ENCODE results near the gene HLA-G.

The HLA-G gene

GRCh38 chr6:29792123-29793035, 35.2 kb upstream of the HLA-G start:
- DNase-seq (ENCODE audit: low read depth) = peak; percentile 50
- peak overlapping the region; percentile 65 for H3K4me3 ChIP-seq (ENCODE audit: low read depth, low read length)
- TF ChIP-seq CTCF (IDR thresholded peaks at IDR 0.05; ENCODE audit: insufficient read depth, low read depth, low read length, missing control alignments) = peak; percentile 48

- H3K4me3 ChIP-seq (ENCODE audit: low read depth, low read length) = peak overlapping the region; percentile 65
- TF ChIP-seq CTCF (IDR thresholded peaks at IDR 0.05; ENCODE audit: insufficient read depth, low read depth, low read length, missing control alignments) = no peak
- no peak for DNase-seq (ENCODE audit: low read depth)
Observed at GRCh38 chr6:29793036-29793356, 34.6 kb upstream of the HLA-G start.

- no peak overlapping the region for H3K4me3 ChIP-seq (ENCODE audit: low read depth, low read length)
- no peak for DNase-seq (ENCODE audit: low read depth)
- no peak for TF ChIP-seq CTCF (IDR thresholded peaks at IDR 0.05; ENCODE audit: insufficient read depth, low read depth, low read length, missing control alignments)
Observed at GRCh38 chr6:29793796-29794195, 33.8 kb upstream of the HLA-G start.

- H3K4me3 ChIP-seq (ENCODE audit: low read depth, low read length) = no peak overlapping the region
- no peak for TF ChIP-seq CTCF (IDR thresholded peaks at IDR 0.05; ENCODE audit: insufficient read depth, low read depth, low read length, missing control alignments)
- DNase-seq (ENCODE audit: low read depth) = no peak
Observed at GRCh38 chr6:29796026-29796425, 31.6 kb upstream of the HLA-G start.

GRCh38 chr6:29797135-29797534, 30.5 kb upstream of the HLA-G start:
- DNase-seq (ENCODE audit: low read depth) = no peak
- H3K4me3 ChIP-seq (ENCODE audit: low read depth, low read length) = no peak overlapping the region
- TF ChIP-seq CTCF (IDR thresholded peaks at IDR 0.05; ENCODE audit: insufficient read depth, low read depth, low read length, missing control alignments) = no peak

- TF ChIP-seq CTCF (IDR thresholded peaks at IDR 0.05; ENCODE audit: insufficient read depth, low read depth, low read length, missing control alignments) = no peak
- no peak overlapping the region for H3K4me3 ChIP-seq (ENCODE audit: low read depth, low read length)
- no peak for DNase-seq (ENCODE audit: low read depth)
Observed at GRCh38 chr6:29797966-29798365, 29.7 kb upstream of the HLA-G start.

- no peak for DNase-seq (ENCODE audit: low read depth)
- H3K4me3 ChIP-seq (ENCODE audit: low read depth, low read length) = no peak overlapping the region
- TF ChIP-seq CTCF (IDR thresholded peaks at IDR 0.05; ENCODE audit: insufficient read depth, low read depth, low read length, missing control alignments) = no peak
Observed at GRCh38 chr6:29800254-29800653, 27.4 kb upstream of the HLA-G start.

All from GM12865 (cell line).